Activated T-cell treated with anti-CD3 and anti-CD28 coated beads for 24 hours (primary cell): ENCODE measurements around the gene BPIFB6.

Experiments used
- DNase-seq: peaks from one replicate; pipeline ENCODE4 v3.0.0-alpha.2; 2020; ENCODE audit warnings: low read depth

The BPIFB6 gene

DNA sequence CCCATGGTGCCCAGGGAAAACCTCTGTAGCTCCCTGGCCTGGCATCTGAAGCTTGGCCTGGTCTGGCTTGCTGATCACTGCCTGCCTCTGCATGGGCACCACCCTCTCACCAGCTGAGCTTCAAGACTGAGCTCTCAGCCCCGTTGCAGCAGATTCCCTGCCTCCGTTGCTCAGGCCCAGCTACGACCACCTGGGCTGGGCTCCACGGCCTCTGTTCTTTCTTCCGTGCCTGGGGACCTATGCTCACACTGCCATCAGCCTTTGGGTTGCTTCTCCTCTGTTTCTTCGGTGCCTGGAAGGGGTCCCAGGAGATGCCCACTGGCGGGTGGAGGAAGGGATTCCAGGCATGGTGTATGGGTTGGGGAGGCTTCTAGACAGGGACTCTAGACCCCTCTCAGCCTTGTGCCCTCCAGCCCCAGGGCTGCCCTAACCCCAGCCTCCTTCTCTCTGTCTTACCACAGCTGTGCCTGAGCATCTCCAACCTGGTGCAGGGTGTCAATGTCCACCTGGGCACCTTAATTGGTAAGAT, 14.8 kb upstream of the BPIFB6 start:
- no peak for DNase-seq

DNA sequence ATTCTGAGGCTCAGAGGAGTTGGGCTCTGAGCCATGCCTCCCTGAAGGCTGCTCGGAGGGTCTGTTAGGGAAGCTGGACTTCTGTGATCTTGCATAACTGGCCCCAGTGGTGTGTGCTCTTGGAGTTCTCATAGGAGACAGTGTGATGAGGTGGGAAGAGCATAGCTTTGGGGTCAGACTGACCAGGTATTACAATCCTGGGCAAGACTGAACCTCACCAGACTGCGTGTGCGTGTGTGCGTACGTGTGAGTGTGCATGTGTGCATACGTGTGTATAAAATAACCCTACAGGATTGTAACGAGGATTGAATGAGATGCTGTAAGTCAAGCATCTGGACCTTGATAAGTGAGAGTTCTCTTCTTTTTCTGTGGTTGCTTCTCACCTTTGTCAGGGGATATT, 13.9 kb upstream of the BPIFB6 start:
- DNase-seq, result no peak

DNA sequence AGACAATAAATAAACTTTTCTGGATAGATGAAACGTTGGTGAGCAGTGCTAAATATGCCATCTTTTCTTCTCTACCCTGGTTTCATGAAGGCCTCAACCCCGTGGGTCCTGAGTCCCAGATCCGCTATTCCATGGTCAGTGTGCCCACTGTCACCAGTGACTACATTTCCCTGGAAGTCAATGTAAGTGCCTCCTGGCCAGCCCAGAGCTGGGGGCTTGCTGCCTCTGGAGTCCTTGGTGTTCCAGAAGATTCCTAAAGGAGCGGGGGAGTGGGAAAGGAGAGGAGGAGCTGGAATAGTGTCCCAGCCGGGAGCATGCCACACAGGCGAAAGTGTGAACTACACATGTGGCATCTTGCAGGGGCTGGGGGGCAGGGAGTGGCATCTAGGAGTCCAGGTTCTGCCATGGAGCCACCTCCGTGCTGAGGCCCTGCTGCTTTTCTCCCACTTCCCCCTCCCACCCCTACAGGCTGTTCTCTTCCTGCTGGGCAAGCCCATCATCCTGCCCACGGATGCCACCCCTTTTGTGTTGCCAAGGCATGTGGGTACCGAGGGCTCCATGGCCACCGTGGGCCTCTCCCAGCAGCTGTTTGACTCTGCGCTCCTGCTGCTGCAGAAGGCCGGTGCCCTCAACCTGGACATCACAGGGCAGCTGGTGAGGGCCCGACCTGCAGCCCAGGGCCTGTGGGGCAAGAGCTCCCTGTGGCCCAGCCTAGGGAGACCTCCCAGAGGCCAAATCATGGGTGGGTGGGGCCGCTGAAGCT, 13.1 kb upstream of the BPIFB6 start:
- no peak for DNase-seq

DNA sequence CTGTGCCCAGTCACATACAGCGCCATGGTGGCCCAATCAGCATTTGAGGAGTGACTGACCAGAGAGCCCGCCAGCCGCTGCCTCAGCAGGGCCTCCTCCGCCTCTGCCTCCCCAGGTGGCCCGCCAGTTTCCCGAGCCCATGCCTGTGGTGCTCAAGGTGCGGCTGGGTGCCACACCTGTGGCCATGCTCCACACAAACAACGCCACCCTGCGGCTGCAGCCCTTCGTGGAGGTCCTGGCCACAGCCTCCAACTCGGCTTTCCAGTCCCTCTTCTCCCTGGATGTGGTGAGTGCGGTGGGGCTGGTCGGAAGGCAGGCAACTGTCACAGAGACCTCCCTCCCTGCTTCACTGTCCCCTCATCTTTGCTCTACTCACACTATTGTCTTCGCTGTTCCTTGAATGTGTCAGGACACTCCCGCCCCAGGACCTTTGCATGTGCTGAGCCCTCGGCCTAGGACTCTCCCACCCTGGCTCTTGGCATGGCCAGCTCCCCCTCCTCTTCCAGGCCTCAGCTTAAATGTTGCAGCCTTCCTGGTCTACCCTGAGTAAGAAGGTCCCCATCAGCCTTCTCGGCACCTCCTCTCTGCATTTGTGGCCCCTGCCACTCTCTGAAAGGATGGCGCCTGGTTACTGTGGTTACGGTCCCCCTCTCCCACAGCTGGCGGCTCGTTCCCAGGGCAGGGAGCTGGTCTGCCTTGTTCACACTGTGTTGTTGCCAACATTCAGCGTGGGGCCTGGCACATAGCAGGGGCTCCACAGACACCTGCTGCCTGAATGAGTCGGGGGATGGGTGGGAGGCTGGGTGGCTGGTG, 11.8 kb upstream of the BPIFB6 start:
- DNase-seq, result no peak

DNA sequence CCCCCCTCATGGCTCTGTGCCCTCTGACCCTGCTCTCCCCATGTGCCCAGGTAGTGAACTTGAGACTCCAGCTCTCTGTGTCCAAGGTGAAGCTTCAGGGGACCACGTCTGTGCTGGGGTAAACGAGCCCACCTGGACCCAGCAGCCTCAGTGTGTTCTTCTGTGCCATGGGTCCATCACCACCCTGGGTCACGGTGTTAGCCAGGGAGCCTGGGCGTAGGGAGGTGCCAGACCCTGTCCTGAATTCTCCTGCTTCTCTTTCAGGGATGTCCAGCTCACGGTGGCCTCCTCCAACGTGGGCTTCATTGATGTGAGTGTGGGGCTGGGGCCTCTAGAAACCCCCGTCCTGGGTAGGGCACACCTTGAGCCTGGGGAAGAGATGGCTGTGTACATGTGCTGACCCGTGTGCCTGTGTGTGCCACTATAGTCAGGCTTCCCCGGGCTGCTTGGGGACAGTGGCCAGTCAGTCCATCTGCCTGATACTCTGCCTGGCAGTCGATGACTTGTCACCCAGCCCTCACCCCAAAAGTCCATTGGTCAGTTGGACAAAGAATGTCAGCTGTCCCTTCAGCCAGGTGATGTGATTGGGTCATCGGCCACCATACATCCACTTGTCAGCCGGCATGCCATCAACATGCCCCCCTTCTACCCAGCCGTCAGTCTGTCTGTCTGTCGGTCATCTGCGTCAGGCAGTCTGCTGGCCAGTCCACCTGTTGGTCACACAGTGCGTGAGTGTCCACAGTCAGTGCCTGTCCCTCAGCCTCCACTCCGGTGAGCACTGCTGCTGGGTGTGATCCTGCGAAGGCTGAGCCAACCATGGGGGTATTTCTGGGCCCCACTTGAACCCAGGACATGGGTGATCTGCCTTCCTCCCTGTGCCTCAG, 10.9 kb upstream of the BPIFB6 start:
- no peak for DNase-seq

DNA sequence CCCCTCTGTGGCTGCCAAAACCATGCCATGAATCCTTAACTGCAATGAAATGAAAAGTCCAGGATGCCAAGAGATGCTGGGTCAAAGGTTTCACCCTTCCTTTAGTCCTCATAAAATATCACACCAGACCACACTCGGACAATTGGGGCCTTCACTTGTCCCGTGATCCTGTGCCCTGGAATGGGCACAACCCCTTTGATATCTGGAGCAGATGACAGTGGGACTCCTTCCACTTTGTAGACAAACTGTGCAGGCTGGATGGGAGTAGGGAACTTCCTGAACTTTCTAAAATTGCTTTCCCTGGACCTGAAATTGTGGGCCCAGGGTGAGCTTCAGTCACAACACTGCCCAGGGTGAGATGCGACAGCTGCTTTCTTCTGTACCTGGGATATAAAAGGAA, 9.6 kb upstream of the BPIFB6 start:
- no peak for DNase-seq

DNA sequence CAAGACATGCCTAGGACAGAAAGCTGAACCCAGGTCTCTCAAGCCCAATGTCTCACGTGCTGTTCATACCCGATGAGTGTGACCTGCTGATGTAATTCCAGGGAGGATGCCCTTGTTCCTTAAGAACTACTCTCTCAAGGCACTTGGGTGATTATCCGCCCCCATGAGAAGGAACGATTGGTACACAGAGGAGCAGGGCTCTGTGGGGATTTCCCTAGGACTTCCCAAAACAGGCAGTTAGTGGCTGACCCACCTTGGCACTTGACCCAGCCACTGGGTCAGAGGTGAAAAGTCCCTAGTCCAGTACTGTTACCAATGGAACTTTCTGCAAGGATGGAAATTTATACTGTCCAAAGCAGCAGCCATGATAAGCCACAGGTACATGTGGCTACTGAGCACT, 9.2 kb upstream of the BPIFB6 start:
- DNase-seq, result no peak

DNA sequence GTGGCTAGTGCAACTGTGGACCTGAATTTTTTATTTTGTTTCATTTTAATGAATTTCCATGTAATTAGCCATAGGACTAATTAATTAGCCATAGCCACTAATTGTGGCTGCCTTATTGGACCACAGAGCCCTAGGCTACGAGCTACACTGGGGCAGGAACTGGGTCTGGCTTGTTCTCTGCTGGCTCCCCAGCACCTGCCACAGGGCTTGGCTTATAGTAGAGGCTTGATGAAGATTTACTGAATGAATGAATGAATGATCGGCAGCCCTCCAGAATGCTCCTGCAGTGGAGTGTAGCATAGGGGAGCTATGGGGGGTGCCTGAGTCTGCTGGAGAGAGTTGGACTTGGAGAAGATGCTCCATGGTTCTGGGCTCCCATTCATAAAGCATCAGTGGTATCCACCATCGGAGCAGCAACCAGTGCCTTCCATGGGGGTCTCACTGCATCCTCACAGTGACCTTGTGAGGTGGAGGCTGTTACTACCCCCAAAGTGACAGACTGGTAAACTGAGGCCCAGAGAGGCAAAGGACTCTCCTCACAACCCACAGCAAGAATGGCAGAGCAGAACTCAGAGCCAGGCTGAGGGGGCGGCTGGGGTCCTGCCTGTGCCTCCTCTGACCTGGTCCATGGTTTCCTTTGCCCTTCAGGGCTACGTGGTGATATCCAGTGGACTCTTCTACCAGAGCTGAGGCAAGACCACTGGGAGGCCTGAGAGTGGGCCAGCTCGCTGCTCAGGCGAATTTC, 8.6 kb upstream of the BPIFB6 start:
- DNase-seq, result no peak

DNA sequence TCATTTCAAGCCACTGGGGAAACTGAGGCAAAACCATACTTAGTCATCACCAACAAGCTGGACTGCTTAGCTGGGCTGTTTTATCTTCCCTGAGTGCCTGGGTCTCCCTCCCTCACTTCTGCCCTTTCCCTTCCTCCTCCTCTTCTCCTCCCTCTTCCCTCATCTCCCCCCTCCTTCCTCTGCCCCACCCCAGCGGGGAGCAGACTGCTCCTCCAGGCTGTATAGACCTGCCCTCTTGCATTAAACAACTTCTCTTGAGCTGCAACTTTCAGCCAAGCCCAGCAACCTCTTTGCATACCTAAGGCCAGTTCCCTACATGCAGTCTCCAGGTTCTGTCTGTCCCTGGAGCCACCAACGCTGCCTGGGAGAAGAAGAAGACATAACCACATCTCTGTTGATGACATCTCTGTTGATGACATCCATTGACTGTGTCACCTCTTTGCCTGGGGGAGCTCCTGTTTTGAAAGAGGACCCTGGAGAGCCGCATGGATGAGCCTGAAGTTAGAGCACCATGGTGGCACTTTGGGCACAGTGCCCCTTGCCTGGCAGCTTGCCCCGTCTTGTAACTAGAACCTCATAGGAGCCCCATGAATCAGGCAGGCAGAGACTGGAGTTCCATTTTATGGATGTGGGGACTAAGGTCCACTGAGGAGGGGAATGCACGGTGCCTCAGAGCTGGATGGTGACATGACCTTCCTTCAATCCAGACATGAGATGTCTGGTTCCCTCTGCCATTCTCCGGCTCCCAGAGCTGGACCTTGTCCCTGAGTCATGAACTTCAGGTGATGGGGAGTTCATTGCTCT, 7.8 kb upstream of the BPIFB6 start:
- no peak for DNase-seq

DNA sequence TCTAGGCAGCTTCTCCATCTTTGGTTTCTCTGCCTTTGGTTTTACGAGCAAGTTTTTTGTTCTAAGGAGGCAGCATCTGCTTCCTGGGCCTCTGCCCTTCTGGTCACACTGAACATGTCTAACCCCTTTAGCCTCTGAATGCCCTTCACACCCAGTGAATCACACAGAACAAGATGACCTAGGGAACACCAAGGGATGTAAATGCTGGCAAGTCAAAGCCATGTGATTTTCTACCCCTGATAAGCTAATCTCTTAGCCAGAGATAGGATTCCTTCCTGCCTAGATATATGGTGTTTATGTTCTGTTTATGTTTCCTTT, 7.2 kb upstream of the BPIFB6 start:
- DNase-seq, result no peak

DNA sequence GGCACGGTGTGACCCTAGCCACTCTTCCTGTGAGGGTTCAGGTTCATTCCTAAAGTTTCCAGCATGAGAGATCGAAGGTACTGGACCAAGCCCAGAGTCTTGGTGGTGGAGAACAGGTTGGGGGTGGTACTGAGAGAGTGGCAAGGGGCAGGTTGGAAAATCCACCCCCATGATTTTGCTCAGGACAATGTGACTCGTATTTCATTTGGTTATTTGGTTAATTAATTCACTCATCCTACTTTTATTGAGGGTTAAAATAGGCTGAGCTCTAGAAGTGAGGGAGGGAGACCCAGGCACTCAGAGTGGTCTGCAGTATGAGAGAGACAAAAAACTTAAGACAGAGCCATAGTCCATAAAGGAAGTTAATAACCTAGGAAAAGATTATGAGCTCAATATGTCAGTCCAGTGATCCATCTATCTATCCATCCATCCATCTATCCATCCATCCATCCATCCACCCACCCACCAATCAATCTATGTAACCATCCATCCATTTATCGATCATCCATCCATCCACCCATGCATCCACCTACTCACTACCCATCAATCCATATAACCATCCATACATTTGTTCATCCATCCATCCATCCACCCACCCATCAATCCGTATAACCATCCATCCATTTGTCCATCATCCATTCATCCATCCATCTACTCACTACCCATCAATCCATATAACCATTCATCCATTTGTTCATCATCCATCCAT, 6.7 kb upstream of the BPIFB6 start:
- no peak for DNase-seq

DNA sequence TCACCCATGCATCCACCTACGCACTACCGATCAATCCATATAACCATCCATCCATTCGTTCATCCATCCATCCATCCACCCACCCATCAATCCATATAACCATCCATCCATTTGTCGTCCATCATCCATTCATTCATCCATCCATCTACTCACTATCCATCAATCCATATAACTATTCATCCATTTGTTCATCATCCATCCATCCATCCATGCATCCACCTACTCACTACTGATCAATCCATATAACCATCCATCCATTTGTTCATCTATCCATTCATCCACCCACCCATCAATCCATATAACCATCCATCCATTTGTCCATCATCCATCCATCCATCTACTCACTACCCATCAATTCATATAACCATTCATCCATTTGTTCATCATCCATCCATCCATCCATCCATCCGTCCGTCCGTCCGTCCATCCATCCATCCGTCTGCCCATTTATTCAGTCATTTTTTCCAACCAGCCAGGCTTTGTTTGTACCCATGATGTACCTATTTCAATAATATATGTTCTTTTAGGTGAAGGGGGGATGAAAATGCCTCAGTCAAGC, 6.1 kb upstream of the BPIFB6 start:
- DNase-seq, result no peak

DNA sequence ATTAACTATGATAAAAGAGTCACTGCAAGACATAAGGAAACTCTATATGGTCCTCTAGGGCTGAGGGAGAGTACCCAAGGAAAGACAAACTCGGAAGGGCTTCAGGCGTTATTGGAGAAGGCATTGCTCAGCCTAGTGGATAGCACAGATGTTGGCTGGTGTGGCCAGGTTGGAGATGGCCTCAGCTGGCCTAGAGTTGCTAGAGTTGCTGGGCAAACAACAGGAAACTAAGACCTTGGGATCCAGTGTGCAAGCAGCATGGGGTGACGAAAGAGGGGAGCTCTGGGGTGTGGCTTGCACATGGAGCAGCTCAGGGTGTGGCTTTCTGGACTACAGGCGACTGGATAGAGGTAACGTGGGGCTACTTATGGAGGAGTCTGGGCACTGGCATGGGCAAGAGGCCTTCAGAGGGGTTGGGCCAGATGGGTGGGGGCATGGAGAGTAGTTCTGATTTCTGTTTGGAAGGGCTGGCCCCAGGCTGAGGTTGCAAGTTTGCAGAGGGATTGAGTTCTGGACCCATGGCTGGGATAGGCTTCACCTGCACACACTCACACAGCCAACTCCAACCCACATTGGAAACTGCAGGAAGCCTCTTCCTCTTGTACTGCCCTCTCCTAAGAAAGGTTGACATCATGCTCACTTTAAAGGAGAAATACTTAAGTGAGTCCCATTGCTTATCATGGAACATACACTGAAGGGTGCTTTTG, 5.2 kb upstream of the BPIFB6 start:
- DNase-seq, result no peak

DNA sequence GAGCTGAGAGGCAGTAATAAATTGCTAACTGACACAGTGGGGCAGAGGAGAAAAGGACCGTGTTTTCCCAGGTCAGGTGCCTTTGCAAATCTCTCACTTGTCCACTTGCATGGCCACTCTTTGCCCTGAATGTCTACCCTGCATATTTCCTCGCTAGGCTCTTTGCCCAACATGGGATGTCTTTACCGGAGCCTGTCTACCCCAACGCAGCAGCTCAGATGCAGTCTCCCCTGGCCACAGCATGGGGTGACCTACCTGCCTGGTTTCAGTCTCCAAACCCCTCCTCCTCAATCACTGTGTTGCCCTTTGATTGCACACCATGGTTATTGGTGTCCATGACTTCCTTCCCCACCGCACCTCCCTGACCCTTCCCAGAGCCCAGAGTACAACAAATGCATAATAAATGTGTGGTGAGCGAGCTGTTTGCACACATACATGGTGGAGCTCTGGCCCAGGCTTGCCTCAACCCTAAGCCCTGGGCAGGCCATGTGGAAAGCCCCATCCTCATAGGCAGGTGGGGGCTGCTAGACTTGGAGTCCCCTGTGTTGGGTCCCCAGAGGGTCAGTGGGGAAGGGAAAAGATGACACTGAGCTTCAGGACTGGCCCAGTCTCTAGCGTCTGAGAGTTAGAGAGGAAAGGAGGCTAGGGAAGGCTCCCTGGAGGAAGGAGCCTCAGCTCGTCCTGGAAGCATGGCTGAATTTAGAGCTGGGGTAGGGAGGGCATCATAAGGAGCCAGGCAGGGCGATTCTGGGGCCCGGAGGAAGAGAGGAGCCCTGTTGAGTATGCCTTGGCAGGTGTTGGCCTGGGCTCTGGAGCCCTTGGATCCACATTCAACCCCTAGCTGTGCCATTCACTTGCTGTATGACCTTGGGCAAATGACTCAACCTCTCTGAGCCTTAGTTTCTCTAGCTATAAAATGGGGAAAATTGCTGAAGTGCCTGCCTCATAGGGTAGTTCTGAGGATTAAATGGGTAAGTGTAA, 4.4 kb upstream of the BPIFB6 start:
- DNase-seq, result no peak

DNA sequence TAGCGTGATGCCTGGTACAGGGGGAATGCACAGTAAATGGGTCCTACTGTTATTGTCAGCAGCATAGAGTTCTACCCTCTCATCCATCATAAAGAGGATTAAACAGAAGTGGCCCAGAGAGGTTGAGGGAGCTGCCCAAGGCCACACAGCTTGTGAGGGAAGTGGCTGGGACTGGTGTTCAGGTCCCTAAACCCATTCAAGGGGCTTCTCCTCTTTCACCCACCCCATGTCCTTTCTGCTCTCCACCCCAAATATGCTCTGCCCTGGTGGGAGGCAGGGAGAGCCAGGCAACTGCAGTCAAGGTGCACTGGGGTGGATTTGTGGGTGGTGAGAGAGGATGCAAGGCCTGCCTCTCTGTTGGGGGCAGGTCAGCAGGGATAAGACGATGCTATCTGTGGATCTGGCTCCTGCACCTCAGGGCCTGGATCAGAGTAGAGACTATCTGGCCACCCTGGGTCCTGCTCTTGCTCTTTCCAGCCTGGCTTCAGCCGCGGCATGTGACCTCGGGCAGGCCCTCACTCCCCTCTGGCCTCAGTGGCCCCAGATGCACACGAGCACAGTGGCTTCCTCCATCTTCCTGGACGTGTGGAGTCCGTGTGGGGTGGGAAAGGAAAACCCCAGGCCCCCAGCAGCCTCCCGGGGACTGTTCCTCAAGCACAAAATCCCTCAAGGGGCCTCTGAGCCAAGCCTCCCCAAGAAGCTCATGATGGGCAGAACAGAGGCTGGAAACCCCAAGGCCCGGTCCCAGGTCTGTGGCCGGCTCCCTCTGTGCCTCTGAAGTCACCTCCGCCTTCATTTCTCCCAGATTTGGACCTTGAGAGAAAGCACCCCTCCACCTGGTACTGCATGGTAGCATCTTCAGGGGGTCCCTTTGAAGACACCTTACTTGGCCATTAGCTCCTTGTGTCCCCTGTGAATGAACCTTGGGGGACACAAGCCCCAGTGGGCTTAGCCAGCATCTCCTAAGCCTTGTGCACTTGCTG, 3.4 kb upstream of the BPIFB6 start:
- DNase-seq, result no peak

DNA sequence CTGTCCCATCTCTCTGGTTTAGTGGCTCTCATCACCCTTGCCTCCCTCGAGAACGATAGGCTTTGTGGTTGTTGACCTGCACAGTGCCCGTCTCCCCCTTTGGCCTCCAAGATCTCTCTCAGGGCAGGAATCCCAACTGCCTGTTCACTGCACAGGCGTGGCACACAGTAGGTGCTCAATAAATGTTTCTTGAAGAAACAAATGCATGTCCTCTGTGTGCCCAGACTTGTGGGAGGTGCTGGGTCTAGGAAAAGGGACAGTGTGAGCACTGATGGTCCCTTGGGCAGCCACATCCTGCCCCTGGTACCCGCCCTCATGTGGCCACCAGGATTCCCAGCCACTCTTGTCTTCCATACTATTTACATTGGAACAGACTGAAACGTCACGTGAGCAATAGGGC, 2.6 kb upstream of the BPIFB6 start:
- DNase-seq, result no peak

DNA sequence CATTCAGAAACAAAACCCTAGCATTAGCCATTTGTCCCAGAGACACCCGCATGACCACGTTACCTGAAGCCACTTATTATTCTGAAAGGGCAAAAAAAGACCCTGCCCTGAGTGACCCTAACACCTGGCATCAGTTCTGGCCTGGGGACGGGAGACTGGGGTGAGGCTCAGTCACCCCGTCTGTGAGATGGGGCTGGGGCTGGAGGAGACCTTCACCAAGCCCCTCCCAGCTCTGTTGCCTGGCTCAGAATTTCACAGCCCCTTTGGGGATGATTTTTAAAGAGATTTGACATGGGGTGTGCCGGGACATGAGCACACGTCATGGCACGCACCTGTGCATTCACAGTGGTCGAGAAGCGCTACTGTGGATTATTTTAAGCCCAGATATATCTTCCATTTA, 1.4 kb upstream of the BPIFB6 start:
- no peak for DNase-seq
